Panc1 (cell line): ENCODE measurements around the gene POLR3B. TPM values are rescaled to one million over a fixed set of nuclear protein-coding genes. Genes with fewer than 3 reads are reported as not detected.

Experiments
- ATAC-seq: fragments of 200-7000 bp; cut with Tn5 transposase; 2 replicates; pipeline ENCODE4 v1.9.1; 2020; ENCODE audit warnings: mild to moderate bottlenecking, moderate library complexity
- BruUV-seq: library from RNA; stranded (reverse); fragments of 400-500 nt; replicated peaks from 2 replicates; lab custom pipeline; 2021; lab: Mats Ljungman, UMichigan
- CTCF ChIA-PET: fragments of 300-600 bp; sonication (Branson Sonifier 250); formaldehyde crosslinking; loops from one replicate; lab custom pipeline; 2022; ENCODE audit warnings: antibody characterized with exemption; lab: Charles Lee
- POLR2A ChIA-PET: fragments of 300-600 bp; sonication (Branson Sonifier 250); formaldehyde crosslinking; loops from one replicate; lab custom pipeline; 2022; ENCODE audit warnings: antibody characterized with exemption; lab: Charles Lee
- DNase-seq: peaks from one replicate; pipeline ENCODE4 v3.0.0-alpha.2; 2010; ENCODE audit warnings: low read depth, low spot score
- H3K27ac ChIP-seq: 2 replicates; pipeline ENCODE4 v1.5.1; 2011; ENCODE audit warnings: mild to moderate bottlenecking, low read length, inconsistent platforms
- H3K27me3 ChIP-seq: fragments of 200-500 bp; sonication (Bioruptor generic); 2 replicates; pipeline ENCODE4 v1.6.0; 2014; ENCODE audit warnings: low read length, inconsistent platforms; ENCODE audit not compliant: control insufficient read depth, insufficient read depth
- H3K36me3 ChIP-seq: fragments of 200-500 bp; sonication (Bioruptor generic); 2 replicates; pipeline ENCODE4 v1.5.1; 2014; ENCODE audit warnings: inconsistent platforms, mild to moderate bottlenecking, low read length, moderate library complexity; ENCODE audit not compliant: control insufficient read depth, insufficient read depth
- H3K4me1 ChIP-seq: 2 replicates; pipeline ENCODE4 v1.5.1; 2011; ENCODE audit warnings: inconsistent platforms, mild to moderate bottlenecking, low read length, moderate library complexity; ENCODE audit not compliant: control insufficient read depth, insufficient read depth
- H3K4me3 ChIP-seq, 2 experiments: 2 replicates each; pipeline ENCODE4 v1.5.1; 2011 to 2012; ENCODE audit warnings: low read depth in 2 of 2, low read length in 2 of 2, mild to moderate bottlenecking in 2 of 2, inconsistent platforms in 1 of 2, moderate library complexity in 1 of 2
- H3K9me3 ChIP-seq: fragments of 200-500 bp; sonication (Bioruptor generic); 2 replicates; pipeline ENCODE4 v1.5.1; 2014; ENCODE audit warnings: low read depth, mild to moderate bottlenecking, inconsistent platforms, low read length, moderate library complexity; ENCODE audit not compliant: control insufficient read depth, insufficient read depth
- POLR2AphosphoS5 ChIP-seq: IDR thresholded peaks from 2 replicates; pipeline ENCODE4 v1.6.1; 2012; ENCODE audit warnings: mild to moderate bottlenecking, low read depth, low read length, moderate library complexity
- SIN3A ChIP-seq: IDR thresholded peaks from 2 replicates; pipeline ENCODE4 v1.6.1; 2012; ENCODE audit warnings: low read depth, mild to moderate bottlenecking, low read length, moderate library complexity, borderline replicate concordance; ENCODE audit not compliant: insufficient read depth
- TCF7L2 ChIP-seq: IDR thresholded peaks from 2 replicates; pipeline ENCODE4 v1.6.1; 2011; ENCODE audit warnings: mild to moderate bottlenecking, low read depth, low read length, inconsistent platforms
- in situ Hi-C: cut with HindIII; loops from 2 replicates; pipeline ENCODE4 v1.10.0; 2016; ENCODE audit warnings: low sequenced_read_pairs, low pct_unique_long_range_greater_than_20kb
- intact Hi-C: fragments of 100-400 bp; cut with micrococcal nuclease; formaldehyde crosslinking; loops from one replicate; pipeline ENCODE4 v1.10.0; 2022; ENCODE audit not compliant: unreplicated experiment
- total RNA-seq: library from RNA; stranded (reverse); gene quantifications from one replicate; pipeline ENCODE4 v1.2.1, GENCODE V29; 2021; ENCODE audit not compliant: unreplicated experiment
- TF ChIP-seq, protein P1 (sequence below): fragments of 450-650 bp; IDR thresholded peaks from 2 replicates; pipeline ENCODE4 v1.5.1; 2017; ENCODE audit warnings: mild to moderate bottlenecking
- TF ChIP-seq, protein P2 (sequence below), 2 experiments: IDR thresholded peaks; 2 replicates each; pipeline ENCODE4 v1.6.1; 2011 to 2012; ENCODE audit warnings: low read depth in 2 of 2, control low read depth in 1 of 2, low read length in 1 of 2, mild to moderate bottlenecking in 1 of 2, moderate library complexity in 1 of 2; ENCODE audit not compliant: insufficient read depth in 1 of 2

The POLR3B gene
- total RNA-seq, 1 experiment from 2014 or later = 8.2 TPM

DNA sequence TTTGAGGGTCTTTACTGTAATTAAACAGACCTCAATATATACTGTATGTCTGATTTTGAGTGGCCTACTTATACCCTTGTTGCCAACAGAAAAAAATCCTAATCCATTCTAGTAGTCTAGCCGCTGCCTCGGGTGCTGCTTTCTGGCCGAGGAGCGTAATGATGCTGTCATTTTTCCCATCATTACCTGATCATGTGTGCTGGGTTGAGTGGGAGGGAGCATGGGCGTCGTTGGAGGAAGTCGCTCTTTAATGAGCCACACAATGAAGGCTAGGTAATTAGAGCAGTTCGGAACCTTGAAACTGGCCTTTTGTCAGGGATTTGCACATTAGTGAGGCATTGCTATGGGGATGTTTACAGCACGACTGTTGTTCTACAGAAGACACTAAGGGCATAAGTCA lies 149.1 kb downstream of the POLR3B start:
- ChIA-PET CTCF (no interaction called here), POLR2A (no interaction called here)
- TF ChIP-seq, protein P1, sequence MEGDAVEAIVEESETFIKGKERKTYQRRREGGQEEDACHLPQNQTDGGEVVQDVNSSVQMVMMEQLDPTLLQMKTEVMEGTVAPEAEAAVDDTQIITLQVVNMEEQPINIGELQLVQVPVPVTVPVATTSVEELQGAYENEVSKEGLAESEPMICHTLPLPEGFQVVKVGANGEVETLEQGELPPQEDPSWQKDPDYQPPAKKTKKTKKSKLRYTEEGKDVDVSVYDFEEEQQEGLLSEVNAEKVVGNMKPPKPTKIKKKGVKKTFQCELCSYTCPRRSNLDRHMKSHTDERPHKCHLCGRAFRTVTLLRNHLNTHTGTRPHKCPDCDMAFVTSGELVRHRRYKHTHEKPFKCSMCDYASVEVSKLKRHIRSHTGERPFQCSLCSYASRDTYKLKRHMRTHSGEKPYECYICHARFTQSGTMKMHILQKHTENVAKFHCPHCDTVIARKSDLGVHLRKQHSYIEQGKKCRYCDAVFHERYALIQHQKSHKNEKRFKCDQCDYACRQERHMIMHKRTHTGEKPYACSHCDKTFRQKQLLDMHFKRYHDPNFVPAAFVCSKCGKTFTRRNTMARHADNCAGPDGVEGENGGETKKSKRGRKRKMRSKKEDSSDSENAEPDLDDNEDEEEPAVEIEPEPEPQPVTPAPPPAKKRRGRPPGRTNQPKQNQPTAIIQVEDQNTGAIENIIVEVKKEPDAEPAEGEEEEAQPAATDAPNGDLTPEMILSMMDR = no peak
- no peak for TF ChIP-seq POLR2AphosphoS5
- no peak for TF ChIP-seq SIN3A
- TF ChIP-seq, protein P2, sequence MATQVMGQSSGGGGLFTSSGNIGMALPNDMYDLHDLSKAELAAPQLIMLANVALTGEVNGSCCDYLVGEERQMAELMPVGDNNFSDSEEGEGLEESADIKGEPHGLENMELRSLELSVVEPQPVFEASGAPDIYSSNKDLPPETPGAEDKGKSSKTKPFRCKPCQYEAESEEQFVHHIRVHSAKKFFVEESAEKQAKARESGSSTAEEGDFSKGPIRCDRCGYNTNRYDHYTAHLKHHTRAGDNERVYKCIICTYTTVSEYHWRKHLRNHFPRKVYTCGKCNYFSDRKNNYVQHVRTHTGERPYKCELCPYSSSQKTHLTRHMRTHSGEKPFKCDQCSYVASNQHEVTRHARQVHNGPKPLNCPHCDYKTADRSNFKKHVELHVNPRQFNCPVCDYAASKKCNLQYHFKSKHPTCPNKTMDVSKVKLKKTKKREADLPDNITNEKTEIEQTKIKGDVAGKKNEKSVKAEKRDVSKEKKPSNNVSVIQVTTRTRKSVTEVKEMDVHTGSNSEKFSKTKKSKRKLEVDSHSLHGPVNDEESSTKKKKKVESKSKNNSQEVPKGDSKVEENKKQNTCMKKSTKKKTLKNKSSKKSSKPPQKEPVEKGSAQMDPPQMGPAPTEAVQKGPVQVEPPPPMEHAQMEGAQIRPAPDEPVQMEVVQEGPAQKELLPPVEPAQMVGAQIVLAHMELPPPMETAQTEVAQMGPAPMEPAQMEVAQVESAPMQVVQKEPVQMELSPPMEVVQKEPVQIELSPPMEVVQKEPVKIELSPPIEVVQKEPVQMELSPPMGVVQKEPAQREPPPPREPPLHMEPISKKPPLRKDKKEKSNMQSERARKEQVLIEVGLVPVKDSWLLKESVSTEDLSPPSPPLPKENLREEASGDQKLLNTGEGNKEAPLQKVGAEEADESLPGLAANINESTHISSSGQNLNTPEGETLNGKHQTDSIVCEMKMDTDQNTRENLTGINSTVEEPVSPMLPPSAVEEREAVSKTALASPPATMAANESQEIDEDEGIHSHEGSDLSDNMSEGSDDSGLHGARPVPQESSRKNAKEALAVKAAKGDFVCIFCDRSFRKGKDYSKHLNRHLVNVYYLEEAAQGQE (IDR thresholded peaks at IDR 0.05; ENCODE audit: insufficient read depth in 1 of 2, low read depth in 2 of 2, low read length in 1 of 2) = no peak
- TF ChIP-seq TCF7L2 = no peak
- no peak for ATAC-seq
- in situ Hi-C loops (no loop called here), intact Hi-C loops (no loop called here)
- BruUV-seq = no TSS peak
- no peak for DNase-seq
- Histone ChIP-seq H3K27me3 (no peaks in the 10 kb centered on the region), H3K36me3 (no peaks in the 10 kb centered on the region; the same call in 1 of the 2 replicates), H3K4me3 (no peak overlapping the region), H3K4me1 (no peaks in the 10 kb centered on the region), H3K27ac (no peak overlapping the region), H3K9me3 (no peaks in the 10 kb centered on the region)

DNA sequence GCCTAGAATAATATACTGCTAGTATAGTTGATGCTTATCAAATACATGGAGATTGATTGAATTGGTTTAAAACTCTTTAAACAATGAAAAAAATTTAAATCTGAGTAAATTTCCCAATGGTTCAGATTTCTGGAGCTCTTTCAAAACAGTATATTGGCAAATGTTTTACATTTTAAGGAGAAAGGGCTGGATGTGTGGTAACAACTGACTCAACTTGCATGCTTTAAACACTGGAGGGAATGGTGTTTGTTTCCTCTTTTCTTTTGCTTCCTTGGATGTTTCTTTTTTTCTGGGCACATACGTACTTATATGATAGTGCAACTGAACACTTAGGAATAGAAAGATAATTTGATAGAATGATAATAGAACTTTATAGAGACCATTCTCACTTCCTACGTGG lies 151.4 kb downstream of the POLR3B start:
- POLR2A ChIA-PET = no interaction called here
- no peaks in the 10 kb centered on the region for H3K27me3 ChIP-seq
- H3K9me3 ChIP-seq = no peaks in the 10 kb centered on the region
- H3K27ac ChIP-seq = no peak overlapping the region
- TF ChIP-seq POLR2AphosphoS5 (no peak), TCF7L2 (no peak), SIN3A (no peak)
- TF ChIP-seq, protein P1 = no peak
- TF ChIP-seq, protein P2 (IDR thresholded peaks at IDR 0.05; ENCODE audit: insufficient read depth in 1 of 2, low read depth in 2 of 2, low read length in 1 of 2) = no peak
- no peaks in the 10 kb centered on the region; the same call in 1 of the 2 replicates for H3K36me3 ChIP-seq
- in situ Hi-C loops = no loop called here
- no peak for DNase-seq
- BruUV-seq = no TSS peak
- intact Hi-C loops = no loop called here
- CTCF ChIA-PET = no interaction called here
- H3K4me1 ChIP-seq = no peaks in the 10 kb centered on the region
- no peak for ATAC-seq
- H3K4me3 ChIP-seq = no peak overlapping the region
